HG03571 (cell line): Measurements from ENCODE around the gene CNOT4.
"Not testable (repeated sequence)": the region's sequence is repeated elsewhere in the genome, so short reads cannot be mapped to it uniquely, and the experiment has no call there.

Source experiments
- ATAC-seq: cut with Tn5 transposase; IDR thresholded peaks from one replicate; pipeline ENCODE4 v1.9.1; 2021; ENCODE audit not compliant: unreplicated experiment

Gene CNOT4

DNA sequence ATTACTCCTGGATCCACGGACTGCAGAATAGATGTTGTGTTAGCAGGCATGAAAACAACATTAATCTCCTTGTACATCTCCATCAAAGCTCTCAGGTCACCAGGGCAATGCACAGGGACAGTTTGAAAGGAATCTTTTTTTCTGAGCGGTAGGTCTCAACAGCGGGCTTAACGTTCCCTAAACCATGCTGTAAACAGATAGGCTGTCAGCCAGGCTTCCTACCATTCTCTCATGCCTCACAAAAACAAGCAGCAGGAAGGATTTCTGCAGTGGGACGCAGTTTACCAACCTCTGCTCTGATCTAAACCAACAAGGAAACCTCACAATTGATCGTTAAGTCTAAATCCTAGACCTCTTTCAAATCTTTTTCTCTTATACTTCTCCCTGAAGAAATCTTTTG is 50.8 kb downstream of the CNOT4 start:
- no peak for ATAC-seq

DNA sequence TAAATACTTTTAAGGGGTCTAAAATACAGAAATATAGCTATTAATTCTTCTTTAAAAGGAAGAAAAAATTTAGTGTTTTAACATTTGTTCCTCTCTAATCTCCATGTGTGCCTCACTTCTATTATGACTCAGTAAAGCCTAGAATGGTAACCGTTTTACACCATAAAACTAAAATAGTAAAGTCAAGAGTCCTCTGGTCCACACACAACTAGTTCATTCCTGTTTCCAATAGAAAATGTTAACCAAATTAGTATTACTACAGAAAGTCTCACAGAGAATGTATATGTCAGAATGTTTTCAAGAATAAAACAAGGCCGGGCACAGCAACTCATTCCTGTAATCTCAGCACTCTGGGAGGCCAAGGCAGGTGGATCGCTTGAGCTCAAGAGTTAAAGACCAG is 55.8 kb downstream of the CNOT4 start:
- ATAC-seq = no peak

DNA sequence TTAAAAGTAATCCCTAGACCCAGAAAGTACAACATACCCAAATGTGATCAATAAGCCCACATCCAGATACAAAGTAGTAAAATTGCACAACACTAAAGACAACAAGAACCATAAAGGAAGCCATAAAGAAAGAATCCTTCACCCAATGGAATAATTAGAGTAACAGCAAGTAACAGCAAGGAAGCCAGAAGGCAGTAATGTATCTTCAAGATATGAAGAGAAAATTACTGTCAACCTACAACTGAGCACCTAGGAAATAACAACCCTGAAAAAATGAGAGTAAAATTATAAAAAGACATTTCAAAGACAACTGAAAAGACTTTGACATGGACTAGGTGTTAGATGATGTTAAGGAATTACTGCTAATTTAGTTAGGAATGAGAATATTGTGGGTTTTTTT is 60.5 kb downstream of the CNOT4 start:
- no peak for ATAC-seq

DNA sequence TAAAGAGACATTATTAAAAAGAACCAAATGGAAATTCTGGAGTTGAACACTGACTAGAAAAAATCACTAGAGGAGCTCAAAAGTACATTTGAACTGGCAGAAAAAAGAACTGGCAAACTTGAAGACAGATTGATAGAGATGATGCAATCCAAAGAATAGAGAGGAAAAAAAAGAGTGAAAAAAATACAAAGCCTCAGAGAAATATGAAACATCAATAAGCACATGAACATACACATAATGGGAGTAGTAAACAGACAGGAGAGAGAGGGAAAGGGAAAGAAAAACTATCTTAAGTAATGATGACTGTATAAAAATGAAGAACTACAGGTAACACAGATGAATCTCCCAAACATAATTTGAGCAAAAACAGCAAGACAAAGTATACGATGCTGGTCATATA is 61.1 kb downstream of the CNOT4 start:
- ATAC-seq = no peak

DNA sequence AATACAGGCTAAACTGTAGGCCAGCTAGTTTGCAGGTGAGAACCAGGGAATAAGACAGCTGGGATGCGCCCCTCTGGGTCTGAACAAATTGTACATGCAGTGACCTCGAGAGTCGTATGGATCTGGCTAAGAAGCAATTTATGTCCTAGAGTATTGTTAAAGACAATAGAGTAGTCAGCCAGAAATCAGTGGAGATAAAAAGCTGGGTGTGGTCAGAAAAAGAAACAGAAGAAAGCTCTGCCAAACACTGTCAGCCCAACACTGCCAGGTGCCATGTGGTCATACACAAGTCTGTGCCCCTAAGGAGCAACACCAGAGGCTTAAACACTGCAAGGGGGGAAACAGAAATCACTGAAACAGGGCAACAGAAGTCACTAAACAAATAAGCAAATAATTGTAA is 62.2 kb downstream of the CNOT4 start:
- no peak for ATAC-seq

DNA sequence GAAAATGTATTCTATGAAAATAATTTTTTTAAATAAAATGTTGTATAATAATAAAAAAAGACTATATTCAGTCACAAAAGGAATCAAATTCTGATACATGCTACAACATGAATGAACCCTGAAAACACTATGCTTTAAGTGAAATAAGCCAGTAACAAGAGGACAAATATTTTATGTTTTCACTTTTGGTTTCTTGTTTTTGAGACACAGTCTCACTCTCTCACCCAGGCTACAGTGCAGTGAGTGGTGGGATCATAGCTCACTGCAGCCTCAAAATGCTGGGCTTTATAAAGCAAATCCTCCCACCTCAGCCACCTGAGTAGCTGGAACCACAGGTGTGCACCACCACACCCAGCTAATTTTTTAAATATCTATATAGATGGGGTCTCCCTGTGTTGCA is 64.2 kb downstream of the CNOT4 start:
- ATAC-seq = no peak

DNA sequence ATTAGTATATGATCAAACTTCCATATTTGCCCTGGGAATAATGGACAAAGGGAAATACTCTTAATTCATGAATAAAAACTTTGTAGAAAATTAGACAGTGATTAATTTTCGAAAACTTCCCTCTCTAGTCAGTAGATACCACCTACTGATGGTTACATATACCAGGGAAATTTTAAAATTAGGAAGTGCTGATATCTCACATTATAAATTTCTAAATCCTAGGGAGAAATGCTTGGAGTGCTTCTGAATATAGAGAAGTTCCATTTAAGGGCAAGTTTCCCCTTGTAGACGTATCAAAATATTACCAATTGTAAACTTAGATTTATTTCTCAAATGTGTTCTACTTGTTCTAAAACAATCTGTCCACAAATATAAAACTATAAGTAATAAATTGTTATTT is 64.6 kb downstream of the CNOT4 start:
- not testable (repeated sequence) for ATAC-seq

DNA sequence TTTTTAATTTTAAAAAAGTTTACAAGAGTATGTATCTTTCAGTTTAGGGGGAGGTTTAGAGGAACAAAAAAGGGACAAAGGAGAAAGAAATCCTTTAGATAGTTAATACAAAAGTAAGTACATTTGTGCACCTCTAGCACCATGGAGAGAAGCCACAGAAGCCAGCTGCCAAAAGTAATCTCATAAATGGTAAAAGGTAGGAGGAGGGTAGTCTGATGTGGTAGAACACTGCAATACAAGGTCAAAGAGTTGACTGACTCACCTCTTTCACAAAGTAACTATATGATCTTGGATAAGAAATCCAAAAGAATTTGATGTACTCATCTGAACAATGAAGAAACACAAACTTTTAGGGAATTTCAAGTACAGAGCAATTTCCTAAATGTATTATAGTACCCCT is 68.1 kb downstream of the CNOT4 start:
- no peak for ATAC-seq

DNA sequence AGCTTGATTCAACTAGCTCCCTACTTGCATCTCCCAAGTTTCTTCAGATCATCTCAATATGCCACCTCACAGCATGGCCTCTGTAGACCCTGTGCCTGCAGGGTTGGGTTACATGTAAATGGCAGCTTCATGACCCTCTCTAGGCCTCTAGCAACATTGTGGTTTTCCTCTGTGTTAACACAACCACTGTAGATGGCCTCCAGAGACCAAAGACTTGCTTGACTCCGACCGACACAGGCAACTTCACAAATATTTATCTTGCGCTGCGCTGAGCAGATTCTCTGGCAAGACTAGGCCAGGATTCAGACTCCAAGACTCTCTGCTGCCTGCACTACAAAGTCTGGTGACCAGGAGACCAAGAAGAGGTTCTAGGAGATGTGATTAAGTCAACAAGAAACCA is 75.9 kb downstream of the CNOT4 start:
- no peak for ATAC-seq

DNA sequence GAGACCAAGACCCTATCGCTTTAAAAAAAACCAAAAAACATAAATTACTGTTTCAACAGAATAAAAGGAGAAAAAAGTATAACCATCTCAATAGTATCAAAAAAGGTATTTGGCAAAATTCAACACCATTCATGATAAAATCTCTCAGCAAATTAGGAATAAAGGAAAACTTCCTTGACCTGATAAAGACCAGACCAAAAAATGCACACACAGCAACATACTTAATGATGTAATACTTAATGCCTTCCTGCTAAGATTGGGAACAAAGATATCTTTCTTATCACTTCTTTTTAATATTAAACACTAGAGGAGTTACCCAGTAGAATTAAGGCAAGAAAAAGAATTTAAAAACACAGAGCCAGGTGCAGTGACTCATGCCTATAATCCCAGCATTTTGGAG is 79.3 kb downstream of the CNOT4 start:
- ATAC-seq = no peak

DNA sequence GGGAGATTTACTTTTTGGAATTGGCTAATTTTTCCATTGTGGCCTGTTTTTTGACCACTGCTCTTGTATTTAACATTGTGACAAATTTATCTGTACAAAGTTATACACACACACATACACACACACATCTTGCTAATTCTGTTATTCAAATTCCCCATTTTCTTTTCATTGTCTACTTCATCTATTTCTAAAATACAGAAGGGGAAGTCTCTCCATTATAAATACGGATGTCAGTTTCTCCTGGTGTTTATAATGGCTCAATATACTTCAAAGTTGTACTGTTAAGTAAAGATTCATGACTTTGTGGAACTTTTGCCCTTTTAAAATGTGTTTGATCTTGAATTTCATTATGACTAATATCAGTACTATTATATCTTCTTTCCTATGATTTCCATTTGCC is 81.0 kb downstream of the CNOT4 start:
- no peak for ATAC-seq

DNA sequence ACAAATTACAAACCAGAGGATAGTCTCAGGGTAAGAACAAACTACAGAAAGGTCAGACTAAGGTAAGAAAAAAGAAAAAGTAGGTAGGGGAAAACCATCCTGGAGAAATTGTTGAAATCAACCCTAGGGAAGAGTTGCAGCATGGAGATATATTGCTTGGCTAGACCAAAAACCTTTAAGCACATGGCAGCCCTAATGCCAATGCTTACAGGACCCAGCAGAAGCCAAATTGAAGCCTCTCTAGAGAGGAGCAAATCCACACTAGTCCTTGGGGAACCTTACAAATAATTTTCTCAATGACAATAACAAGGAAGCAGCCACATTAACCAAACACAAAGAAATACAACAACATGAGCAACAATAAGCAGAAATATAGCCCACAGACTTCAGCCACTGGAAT is 81.9 kb downstream of the CNOT4 start:
- ATAC-seq = no peak

DNA sequence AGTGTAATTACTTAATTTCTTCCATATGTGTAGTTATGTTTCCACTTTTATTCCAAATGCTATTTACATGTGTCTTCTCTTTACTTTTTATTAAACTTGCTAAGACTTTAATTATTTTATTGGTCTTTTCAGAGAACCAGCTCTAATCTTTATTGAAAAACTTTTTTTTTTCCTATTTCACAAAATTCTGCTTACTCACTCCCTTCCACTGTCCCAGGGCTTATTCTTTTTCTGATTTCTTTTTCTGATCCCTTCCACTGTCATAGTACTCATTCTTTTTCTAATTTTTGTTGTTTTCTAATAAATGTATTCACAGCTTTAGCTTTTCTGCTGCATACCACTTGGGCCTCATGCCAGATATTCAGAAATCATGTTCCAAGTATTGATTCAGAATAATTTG is 82.7 kb downstream of the CNOT4 start:
- ATAC-seq = no peak

DNA sequence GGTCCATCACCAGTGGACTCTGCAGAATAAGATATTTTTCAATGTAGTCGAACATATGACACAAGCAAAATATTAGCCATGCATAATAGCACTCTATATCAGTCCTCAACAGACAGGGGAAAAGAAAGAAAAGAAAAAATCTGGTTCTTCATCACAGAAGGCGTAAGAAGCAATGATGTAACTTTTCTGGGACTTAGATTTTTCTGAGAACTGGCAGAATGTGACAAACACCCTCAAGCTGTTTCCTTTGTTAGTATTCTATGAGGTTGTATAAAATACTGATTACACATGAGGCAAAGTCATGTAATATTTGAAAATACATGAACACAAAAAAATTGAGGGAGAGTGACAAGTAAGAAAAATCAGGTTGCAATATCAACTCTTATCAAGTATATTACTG is 84.9 kb downstream of the CNOT4 start:
- ATAC-seq = no peak

DNA sequence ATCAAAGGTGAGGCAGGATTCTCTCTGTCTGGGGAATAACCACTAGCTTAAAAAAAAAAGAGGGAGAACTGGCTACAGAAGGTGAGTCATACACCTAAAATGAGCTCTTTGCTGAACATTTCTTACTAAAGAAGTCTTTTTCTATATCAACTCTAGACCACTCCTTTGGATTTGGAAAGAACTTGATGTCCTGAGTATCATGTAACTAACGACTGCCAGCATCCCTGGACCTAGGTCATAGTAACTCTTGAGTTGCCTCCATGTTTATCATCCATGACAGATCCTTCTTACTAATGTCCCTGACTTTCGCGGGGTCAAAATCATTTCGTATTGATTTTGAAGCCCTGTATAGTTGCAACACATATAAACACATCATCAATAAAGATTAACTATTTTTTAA is 89.1 kb downstream of the CNOT4 start:
- no peak for ATAC-seq

DNA sequence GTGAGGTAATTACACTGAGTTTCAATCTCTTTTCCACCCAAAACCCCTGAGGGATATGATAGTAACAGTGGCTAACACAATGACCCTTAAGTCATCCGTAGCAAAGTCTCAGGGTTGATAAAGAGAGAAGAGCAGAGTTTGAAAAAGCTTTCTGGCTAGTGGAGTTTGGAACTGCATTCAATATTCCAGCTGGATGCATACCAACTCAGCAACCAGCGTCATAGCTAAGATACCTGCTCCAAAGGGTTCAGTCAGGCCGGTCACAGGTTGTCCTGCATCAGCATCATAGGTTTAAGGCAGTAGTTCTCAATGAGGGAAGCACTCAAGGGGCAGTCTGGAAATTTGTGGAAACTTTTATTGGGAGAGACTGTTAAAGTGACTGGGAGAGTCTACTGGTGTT is 93.5 kb downstream of the CNOT4 start:
- ATAC-seq = no peak

DNA sequence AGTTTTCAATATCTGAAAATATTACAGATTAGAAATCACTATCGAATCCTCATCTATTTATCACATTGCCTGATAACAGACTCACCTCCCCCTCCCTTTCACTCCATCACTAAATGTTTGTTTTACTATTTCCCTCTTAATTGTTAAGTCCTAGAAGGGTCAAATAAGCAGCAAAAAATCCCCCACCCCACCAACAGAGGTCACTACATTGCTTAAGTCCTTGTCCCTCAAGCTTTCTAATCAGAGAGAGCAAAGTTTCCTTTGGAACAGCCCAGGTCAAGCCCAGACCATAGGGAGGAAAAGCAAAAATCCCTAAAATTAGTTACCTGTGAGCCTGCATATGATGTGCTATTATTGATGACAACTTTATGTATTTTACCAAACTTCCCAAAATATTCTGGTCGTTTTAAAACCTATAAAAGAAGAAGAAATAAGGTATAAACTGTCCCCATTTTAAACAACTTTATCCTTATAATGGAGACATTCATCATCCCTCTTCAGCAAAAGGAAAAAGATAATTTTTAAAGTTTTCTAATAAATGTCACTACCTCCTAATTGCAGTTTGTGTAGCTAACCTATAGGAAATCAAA is 95.0 kb downstream of the CNOT4 start:
- ATAC-seq = no peak

DNA sequence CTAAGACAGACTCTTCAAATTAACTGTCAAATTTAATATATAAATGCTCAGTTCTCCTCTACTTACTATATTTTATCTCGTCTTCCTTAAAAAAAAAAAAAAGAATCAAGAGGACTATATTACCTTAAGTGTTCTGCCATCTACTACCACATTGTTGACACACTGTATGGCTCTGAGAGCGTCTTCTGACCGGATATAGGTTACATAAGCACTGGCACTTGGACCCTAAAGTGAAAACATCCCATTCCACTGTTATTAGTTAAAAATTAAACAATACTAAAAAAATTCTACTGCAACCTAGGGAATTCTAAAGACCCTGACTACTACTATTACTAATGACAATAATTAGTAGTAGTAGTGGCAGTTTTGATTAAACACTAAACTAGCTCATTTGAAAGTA is 95.7 kb downstream of the CNOT4 start:
- no peak for ATAC-seq

DNA sequence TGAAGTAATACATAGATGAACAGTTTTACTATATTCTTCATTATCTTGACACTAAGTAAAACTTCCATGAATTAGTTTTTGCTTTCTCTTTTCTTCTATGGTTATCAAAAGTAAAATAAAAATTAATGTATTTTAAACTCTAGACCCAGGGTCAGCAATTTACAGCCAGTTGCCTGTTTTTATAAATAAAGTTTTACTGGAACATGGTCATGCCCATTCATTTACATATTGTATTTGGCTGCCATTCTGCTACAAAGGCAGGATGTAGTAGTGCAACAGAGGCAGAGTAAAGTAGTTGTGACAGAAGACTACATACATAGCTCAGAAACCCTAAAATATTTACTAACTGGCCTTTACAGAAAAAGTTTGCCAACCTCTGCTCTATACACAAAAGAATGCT is 98.8 kb downstream of the CNOT4 start:
- no peak for ATAC-seq

DNA sequence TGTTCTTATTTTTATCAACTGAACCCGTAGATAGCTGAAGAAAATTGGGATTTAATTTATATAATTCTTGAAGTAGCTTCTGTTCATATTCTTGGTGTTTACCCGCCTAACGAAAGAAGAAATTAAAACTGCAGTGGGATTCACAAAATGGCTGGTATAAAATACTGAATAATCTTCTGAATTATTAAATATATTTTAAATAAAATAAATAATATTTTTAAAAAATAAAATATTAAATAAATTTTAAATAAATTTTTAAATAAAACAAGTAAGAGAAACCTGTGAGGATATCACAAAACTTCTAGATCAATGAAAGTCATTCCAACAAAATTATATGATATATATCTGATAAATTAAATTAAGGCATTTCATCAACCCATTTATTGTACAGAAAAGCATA is 99.4 kb downstream of the CNOT4 start:
- ATAC-seq = no peak

DNA sequence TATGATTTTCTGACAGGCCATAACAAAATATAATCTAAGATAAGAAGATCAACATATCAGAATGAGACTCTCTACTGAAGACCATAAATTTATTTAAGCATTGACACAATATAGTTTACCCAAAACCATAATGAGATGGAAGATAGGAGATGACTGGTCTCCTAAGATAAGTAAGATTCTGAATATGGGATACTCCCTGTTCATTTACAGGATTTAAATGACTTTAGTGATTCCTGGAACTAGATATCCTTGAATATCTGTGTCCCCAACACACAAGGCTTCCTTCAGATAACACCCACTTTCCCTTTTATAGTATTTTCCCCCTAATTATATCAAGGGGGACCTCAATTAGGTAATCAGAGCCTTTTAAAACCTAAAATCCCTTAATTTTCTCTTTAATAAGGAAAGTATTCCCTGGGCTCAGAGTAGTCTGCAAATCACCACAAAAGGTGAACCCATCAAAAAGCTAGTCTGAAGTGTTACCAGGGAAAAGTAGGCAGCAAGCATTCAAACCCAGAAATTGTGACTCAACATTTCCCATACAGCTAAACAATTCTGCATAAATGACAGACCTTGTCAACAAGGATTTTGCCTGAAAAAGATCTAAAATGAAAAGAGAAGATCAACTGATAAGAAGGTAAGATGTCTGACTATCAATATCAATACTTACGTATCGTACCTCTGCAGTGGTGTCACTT is 99.9 kb downstream of the CNOT4 start:
- no peak for ATAC-seq

DNA sequence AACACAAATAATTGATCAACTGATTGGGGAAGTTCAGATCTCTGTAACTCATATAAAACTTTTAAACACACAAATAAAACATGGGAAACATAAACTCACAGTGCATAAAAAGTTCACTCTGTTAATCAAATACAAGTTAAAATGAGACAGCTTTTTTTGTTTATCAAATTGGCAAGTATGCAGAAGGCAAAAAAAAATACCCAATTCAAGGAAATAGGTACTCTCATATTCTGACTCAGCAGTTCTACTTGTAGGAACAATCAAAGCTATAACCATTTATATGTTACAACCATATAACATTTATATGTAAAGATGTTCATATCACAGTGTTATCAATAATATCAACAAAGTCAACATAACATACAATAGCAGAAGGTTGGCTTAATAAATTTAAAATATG is 102.0 kb downstream of the CNOT4 start:
- ATAC-seq = no peak

DNA sequence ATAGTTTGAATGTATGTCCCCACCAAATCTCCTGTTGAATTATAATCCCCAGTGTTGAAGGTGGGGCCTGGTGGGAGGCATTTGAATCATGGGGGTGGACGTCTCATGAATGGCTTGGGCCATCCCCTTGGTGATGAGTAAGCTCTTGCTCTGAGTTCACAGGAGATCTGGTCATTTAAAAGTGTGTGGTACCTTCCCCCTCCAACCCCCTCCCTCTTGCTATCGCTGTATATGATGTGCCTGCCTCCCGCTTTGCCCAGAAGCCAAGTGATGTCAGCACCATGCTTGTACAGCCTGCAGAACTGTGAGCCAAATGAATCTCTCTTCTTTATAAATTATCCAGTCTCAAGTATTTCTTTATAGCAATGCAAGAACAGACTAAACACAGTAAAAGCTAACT is 103.0 kb downstream of the CNOT4 start:
- ATAC-seq = no peak
